BJ (cell line): ENCODE results near the gene GALNT17. TPM values are rescaled to one million over a fixed set of nuclear protein-coding genes. Genes with fewer than 3 reads are reported as not detected.
"Not testable (repeated sequence)": the region's sequence is repeated elsewhere in the genome, so short reads cannot be mapped to it uniquely, and the experiment has no call there.

Experiments
- CTCF ChIA-PET: fragments of 350-600 bp; formaldehyde crosslinking; extraction: SDS; loops from one replicate; lab custom pipeline; 2021; ENCODE audit warnings: antibody characterized with exemption, inconsistent platforms; lab: Yijun Ruan, JAX
- POLR2A ChIA-PET: fragments of 300-600 bp; sonication (Branson Sonifier 250); formaldehyde crosslinking; extraction: SDS; loops from one replicate; lab custom pipeline; 2021; ENCODE audit warnings: antibody characterized with exemption; lab: Charles Lee
- DNase-seq: peaks from one replicate; pipeline ENCODE4 v3.0.0-alpha.2; 2011; ENCODE audit warnings: low read depth
- H3K27me3 ChIP-seq: 2 replicates; pipeline ENCODE4 v1.6.0; 2011; ENCODE audit warnings: low read length; ENCODE audit not compliant: control insufficient read depth, insufficient read depth
- H3K36me3 ChIP-seq: 2 replicates; pipeline ENCODE4 v1.5.1; 2011; ENCODE audit warnings: low read length; ENCODE audit not compliant: control insufficient read depth, insufficient read depth
- H3K4me3 ChIP-seq: 2 replicates; pipeline ENCODE4 v1.5.1; 2011; ENCODE audit warnings: low read depth, mild to moderate bottlenecking, control low read depth, low read length
- CTCF ChIP-seq: IDR thresholded peaks from 2 replicates; pipeline ENCODE4 v1.5.1; 2011; ENCODE audit warnings: low read depth, mild to moderate bottlenecking, control low read depth, inconsistent platforms, low read length, moderate library complexity; ENCODE audit not compliant: insufficient read depth
- polyA plus RNA-seq: library from polyadenylated mRNA; depleted of rRNA; stranded (reverse); fragments of >200 nt; gene quantifications from 2 replicates; pipeline ENCODE4 v1.2.3, GENCODE V29; 2011

GALNT17 gene
- polyA plus RNA-seq, 1 experiment = not detected

- no peak for DNase-seq
- no peak for TF ChIP-seq CTCF
- H3K27me3 ChIP-seq = no peaks in the 10 kb centered on the region
- CTCF ChIA-PET = no interaction called here
- H3K4me3 ChIP-seq = no peak overlapping the region
- POLR2A ChIA-PET = no interaction called here
- no peaks in the 10 kb centered on the region for H3K36me3 ChIP-seq
These were observed 494.3 kb downstream of the GALNT17 start for GRCh38 chr7:71626206-71626605.

- no peak for DNase-seq
- H3K27me3 ChIP-seq = no peaks in the 10 kb centered on the region
- no peak for TF ChIP-seq CTCF
- ChIA-PET CTCF (no interaction called here), POLR2A (no interaction called here)
- no peaks in the 10 kb centered on the region for H3K36me3 ChIP-seq
- H3K4me3 ChIP-seq = no peak overlapping the region
These were observed 495.7 kb downstream of the GALNT17 start for GRCh38 chr7:71627651-71628050.

- POLR2A ChIA-PET = no interaction called here
- Histone ChIP-seq H3K27me3 (no peaks in the 10 kb centered on the region), H3K4me3 (no peak overlapping the region), H3K36me3 (no peaks in the 10 kb centered on the region)
- DNase-seq = no peak
- no peak for TF ChIP-seq CTCF
- CTCF ChIA-PET = no interaction called here
These were observed 498.6 kb downstream of the GALNT17 start for GRCh38 chr7:71630516-71630915.

- Histone ChIP-seq H3K27me3 (no peaks in the 10 kb centered on the region), H3K36me3 (no peaks in the 10 kb centered on the region), H3K4me3 (no peak overlapping the region)
- ChIA-PET CTCF (interaction anchor here (0.6 kb wide), 2 partner anchors 752 to 1337 kb away, joined by 3 to 4 read pairs; no protein-coding TSS in a partner anchor), POLR2A (no interaction called here)
- no peak for TF ChIP-seq CTCF
- DNase-seq = no peak
These were observed 501.6 kb downstream of the GALNT17 start for GRCh38 chr7:71633551-71634008.

- H3K4me3 ChIP-seq, H3K36me3 ChIP-seq, CTCF ChIA-PET, DNase-seq, H3K27me3 ChIP-seq, POLR2A ChIA-PET: not testable (repeated sequence)
These were observed 503.9 kb downstream of the GALNT17 start for GRCh38 chr7:71635849-71636248.

- H3K36me3 ChIP-seq = no peaks in the 10 kb centered on the region
- ChIA-PET POLR2A (no interaction called here), CTCF (no interaction called here)
- TF ChIP-seq CTCF = no peak
- no peak for DNase-seq
- H3K27me3 ChIP-seq = no peaks in the 10 kb centered on the region
- H3K4me3 ChIP-seq = no peak overlapping the region
These were observed 504.4 kb downstream of the GALNT17 start for GRCh38 chr7:71636329-71636728.
